Activated CD4-positive, alpha-beta T cell treated with anti-CD3 and anti-CD28 coated beads, Interleukin-2, amount 10 ng/mL, durations not matched to agents 24 days and 14 days (primary cell): Measurements from ENCODE around the gene MYO15A. TPM values are rescaled to one million over a fixed set of nuclear protein-coding genes. Genes with fewer than 3 reads are reported as not detected.

Experiments
- DNase-seq: peaks from one replicate; pipeline ENCODE4 v3.0.0; 2022
- H3K27ac Mint-ChIP-seq: one replicate; pipeline ENCODE4 v1.8.0; 2022; ENCODE audit warnings: mild to moderate bottlenecking, mixed read lengths
- H3K27me3 Mint-ChIP-seq: one replicate; pipeline ENCODE4 v1.8.0; 2022; ENCODE audit warnings: mixed read lengths
- H3K36me3 Mint-ChIP-seq: one replicate; pipeline ENCODE4 v1.8.0; 2022; ENCODE audit warnings: low read depth, mild to moderate bottlenecking, mixed read lengths
- H3K4me1 Mint-ChIP-seq: one replicate; pipeline ENCODE4 v1.8.0; 2021; ENCODE audit warnings: mixed read lengths
- H3K4me3 Mint-ChIP-seq: one replicate; pipeline ENCODE4 v1.8.0; 2022; ENCODE audit warnings: mild to moderate bottlenecking, moderate library complexity, mixed read lengths
- H3K9me3 Mint-ChIP-seq: one replicate; pipeline ENCODE4 v1.8.0; 2021; ENCODE audit warnings: mixed read lengths
- intact Hi-C: fragments of 100-400 bp; cut with micrococcal nuclease; formaldehyde crosslinking; loops from one replicate; pipeline ENCODE4 v1.15.1; 2023
- total RNA-seq: library from RNA; stranded (reverse); gene quantifications from 2 replicates; pipeline ENCODE4 v1.2.3, GENCODE V29; 2022

Gene MYO15A
- total RNA-seq, 1 donor from 2014 or later, result 0.70 TPM

DNA sequence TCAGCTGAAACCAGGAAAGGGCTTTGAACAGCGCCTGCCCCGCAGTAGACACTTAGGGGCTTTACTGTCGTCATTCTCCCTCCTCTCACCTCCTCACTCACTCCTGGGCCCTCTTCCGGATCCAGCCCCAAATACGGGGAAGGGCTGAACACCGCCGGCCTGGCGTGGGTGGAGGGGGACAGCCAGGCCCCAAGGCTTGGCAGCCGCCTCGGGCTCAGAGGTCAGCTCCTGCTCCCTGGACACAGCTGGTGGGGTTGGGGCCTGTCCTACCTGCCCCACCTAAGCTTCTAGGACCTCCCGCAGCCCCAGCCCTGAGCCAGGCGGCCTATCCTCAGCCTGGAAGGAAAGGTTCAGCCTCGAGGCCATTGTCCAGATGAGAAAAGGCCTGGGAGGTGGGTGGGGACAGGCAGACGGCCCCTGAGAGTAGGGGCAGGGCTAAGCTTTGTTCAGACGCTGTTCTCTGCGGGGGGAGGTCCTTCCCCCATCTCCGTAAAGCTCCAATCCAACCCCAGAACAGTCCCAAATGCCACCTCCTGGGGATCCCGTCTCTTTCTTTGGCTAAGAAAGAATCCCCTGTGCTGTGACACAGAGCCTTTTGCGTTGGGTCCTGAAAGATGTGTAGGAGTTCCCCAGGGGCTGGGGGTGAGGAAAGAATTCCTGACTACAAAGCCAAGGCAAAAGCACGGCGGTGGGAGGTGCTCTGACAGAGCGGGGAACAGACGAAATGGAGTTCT lies 116.0 kb downstream of the MYO15A start:
- peaks cover 2% of the 10 kb centered on the region for H3K27me3 Mint-ChIP-seq
- H3K9me3 Mint-ChIP-seq, result no peaks in the 10 kb centered on the region
- peak overlapping the region; percentile 72 for H3K4me3 Mint-ChIP-seq
- peaks cover 3% of the 10 kb centered on the region for H3K36me3 Mint-ChIP-seq
- no peak for DNase-seq
- H3K27ac Mint-ChIP-seq, result peak overlapping the region; percentile 67
- peaks cover 19% of the 10 kb centered on the region for H3K4me1 Mint-ChIP-seq
- intact Hi-C loops, result loop anchor here (1.0 to 5.0 kb wide), 3 partner anchors 36 to 82 kb away; partner anchors contain the start of genes ALKBH5 and MIEF2

DNA sequence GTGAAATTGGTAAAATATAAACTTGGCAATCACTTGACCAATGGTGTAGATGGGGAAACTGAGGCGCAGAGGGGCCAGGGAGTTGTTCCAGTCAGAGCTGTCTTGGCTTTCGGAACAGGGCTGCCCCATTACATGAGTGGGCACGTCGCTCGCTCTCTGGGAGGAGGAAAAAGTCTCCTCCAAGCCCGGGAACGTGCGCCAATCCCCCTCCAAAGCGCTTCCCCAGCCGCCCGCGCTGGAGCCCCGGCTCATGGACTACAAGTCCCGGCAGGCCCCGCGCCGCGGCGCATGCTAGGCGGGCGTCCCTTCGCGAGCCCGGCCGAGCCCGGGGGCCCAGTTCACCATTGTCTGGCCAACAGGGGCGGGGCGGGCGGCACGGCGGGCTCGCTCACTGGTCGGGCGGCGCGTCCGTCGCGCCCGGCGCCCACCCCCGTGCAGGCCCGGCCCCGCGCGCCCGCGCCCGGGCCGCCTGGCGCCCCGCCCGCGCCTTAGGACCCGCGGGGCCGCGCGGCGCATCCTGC lies 116.6 kb downstream of the MYO15A start, which contains the start of gene LLGL1:
LLGL1 (plus strand) TSS at position 515 of the 521 bp plus-strand sequence. CDS start 48 bp downstream, outside the sequence.
- Mint-ChIP-seq H3K9me3 (no peaks in the 10 kb centered on the region), H3K4me3 (peak within 1 kb of the TSS; percentile 99), H3K4me1 (peaks cover 19% of the 10 kb centered on the region), H3K27ac (peak within 1 kb of the TSS; percentile 89), H3K27me3 (peaks cover 2% of the 10 kb centered on the region), H3K36me3 (peaks cover 3% of the 10 kb centered on the region)
- DNase-seq, result peak; percentile 99
- intact Hi-C loops, result loop anchor here (1.0 to 5.0 kb wide), 3 partner anchors 35 to 83 kb away; partner anchors contain the start of genes ALKBH5 and MIEF2

- no peak for DNase-seq
- no peaks in the 10 kb centered on the region for H3K9me3 Mint-ChIP-seq
- H3K4me3 Mint-ChIP-seq, result peak overlapping the region; percentile 99
- H3K27me3 Mint-ChIP-seq, result peaks cover 2% of the 10 kb centered on the region
- H3K36me3 Mint-ChIP-seq, result peaks cover 3% of the 10 kb centered on the region
- intact Hi-C loops, result loop anchor here (1.0 to 5.0 kb wide), 3 partner anchors 35 to 83 kb away; partner anchors contain the start of genes ALKBH5 and MIEF2
- H3K27ac Mint-ChIP-seq, result peak overlapping the region; percentile 89
- H3K4me1 Mint-ChIP-seq, result peaks cover 19% of the 10 kb centered on the region
Measured at GRCh38 chr17:18225642-18226283, 117.2 kb downstream of the MYO15A start.

DNA sequence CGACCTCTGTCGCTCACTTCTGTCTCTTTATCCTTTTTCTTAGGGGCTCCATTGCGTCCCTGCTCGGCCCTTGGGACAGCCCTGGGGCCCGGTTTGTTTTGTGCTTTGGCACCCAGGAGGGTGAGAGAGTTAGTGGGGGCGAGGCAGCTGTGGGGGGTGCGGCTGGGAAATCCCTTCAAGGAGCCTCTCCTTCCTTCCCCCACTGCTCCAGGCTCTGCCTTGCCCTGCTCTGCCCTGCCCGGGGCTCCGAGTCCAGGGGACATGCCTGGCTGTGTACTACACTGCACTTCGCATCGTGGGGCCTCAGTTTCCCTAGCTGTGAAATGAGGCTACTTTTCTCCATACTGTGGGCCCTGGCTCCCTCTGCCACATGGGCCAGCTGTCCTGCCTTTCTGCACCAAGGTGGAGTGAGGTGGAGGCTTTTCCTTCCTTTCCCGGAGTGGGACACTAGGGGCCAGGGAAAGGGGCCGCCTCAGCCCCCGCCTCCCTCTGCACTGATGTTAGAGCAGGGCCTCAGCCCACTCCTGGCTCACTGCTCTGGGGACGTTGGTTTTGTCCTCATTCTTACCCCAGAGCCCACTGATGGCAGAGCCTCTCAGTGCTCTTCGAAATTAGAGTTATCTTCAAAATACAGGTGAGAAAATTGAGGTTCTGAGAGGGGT lies 117.9 kb downstream of the MYO15A start:
- Mint-ChIP-seq H3K9me3 (no peaks in the 10 kb centered on the region), H3K36me3 (peaks cover 3% of the 10 kb centered on the region), H3K4me3 (peak overlapping the region; percentile 99), H3K27me3 (peaks cover 2% of the 10 kb centered on the region), H3K27ac (peak overlapping the region; percentile 89), H3K4me1 (peaks cover 19% of the 10 kb centered on the region)
- DNase-seq, result no peak
- intact Hi-C loops, result loop anchor here (5.0 kb wide), 1 partner anchor 84 kb away; no protein-coding TSS in a partner anchor

GRCh38 chr17:18227635-18228034 lies 119.1 kb downstream of the MYO15A start:
- H3K27me3 Mint-ChIP-seq, result peaks cover 2% of the 10 kb centered on the region
- no peak overlapping the region for H3K27ac Mint-ChIP-seq
- peaks cover 3% of the 10 kb centered on the region for H3K36me3 Mint-ChIP-seq
- no peaks in the 10 kb centered on the region for H3K9me3 Mint-ChIP-seq
- H3K4me1 Mint-ChIP-seq, result peaks cover 19% of the 10 kb centered on the region
- DNase-seq, result no peak
- H3K4me3 Mint-ChIP-seq, result no peak overlapping the region
- intact Hi-C loops, result loop anchor here (5.0 kb wide), 1 partner anchor 85 kb away; no protein-coding TSS in a partner anchor

- no peak for DNase-seq
- no peak overlapping the region for H3K27ac Mint-ChIP-seq
- H3K9me3 Mint-ChIP-seq, result no peaks in the 10 kb centered on the region
- peaks cover 2% of the 10 kb centered on the region for H3K27me3 Mint-ChIP-seq
- H3K4me1 Mint-ChIP-seq, result peaks cover 19% of the 10 kb centered on the region
- peaks cover 3% of the 10 kb centered on the region for H3K36me3 Mint-ChIP-seq
- intact Hi-C loops, result loop anchor here (5.0 kb wide), 1 partner anchor 86 kb away; no protein-coding TSS in a partner anchor
- no peak overlapping the region for H3K4me3 Mint-ChIP-seq
Measured at GRCh38 chr17:18228176-18228682, 119.7 kb downstream of the MYO15A start.

- Mint-ChIP-seq H3K4me3 (no peak overlapping the region), H3K4me1 (peaks cover 19% of the 10 kb centered on the region), H3K27me3 (peaks cover 2% of the 10 kb centered on the region), H3K27ac (no peak overlapping the region), H3K36me3 (peaks cover 3% of the 10 kb centered on the region), H3K9me3 (no peaks in the 10 kb centered on the region)
- no peak for DNase-seq
- intact Hi-C loops, result loop anchor here (5.0 kb wide), 1 partner anchor 87 kb away; no protein-coding TSS in a partner anchor
Measured at GRCh38 chr17:18229254-18229653, 120.7 kb downstream of the MYO15A start.

Other genes starting within 250 kb of the MYO15A start
- 8.8 and 10.0 TPM in 2 replicates for gene TOM1L2, start 136.4 kb upstream of the MYO15A start, total RNA-seq
- 0.42 TPM in 1 of 2 replicates, not detected in the other for gene DRC3, start 135.9 kb upstream of the MYO15A start, total RNA-seq
- gene ATPAF2, start 69.6 kb upstream of the MYO15A start, total RNA-seq, result 31.9 and 33.1 TPM in 2 replicates
- 9.6 and 11.3 TPM in 2 replicates for gene GID4, start 69.3 kb upstream of the MYO15A start, total RNA-seq
- gene DRG2, start 20.8 kb upstream of the MYO15A start, total RNA-seq, result 60.8 and 64.3 TPM in 2 replicates
- 158 and 162 TPM in 2 replicates for gene ALKBH5, start 75.1 kb downstream of the MYO15A start, total RNA-seq
- gene LLGL1, start 116.9 kb downstream of the MYO15A start, total RNA-seq, result 23.1 and 23.5 TPM in 2 replicates
- gene FLII, start 150.0 kb downstream of the MYO15A start, total RNA-seq, result 266 and 275 TPM in 2 replicates
- 4.3 and 6.0 TPM in 2 replicates for gene MIEF2, start 151.9 kb downstream of the MYO15A start, total RNA-seq
- 75.4 and 88.2 TPM in 2 replicates for gene TOP3A, start 206.2 kb downstream of the MYO15A start, total RNA-seq
- 17.3 and 17.7 TPM in 2 replicates for gene SMCR8, start 206.5 kb downstream of the MYO15A start, total RNA-seq